HepG2 (cell line): ENCODE measurements around the gene ADGRV1. TPM values are rescaled to one million over a fixed set of nuclear protein-coding genes. Genes with fewer than 3 reads are reported as not detected.

ENCODE experiments used
- ATRX ChIP-seq: sonication (generic); formaldehyde crosslinking; IDR thresholded peaks from 2 replicates; pipeline ENCODE4 v1.4.0; 2020; ENCODE audit warnings: missing genetic modification reagents, borderline replicate concordance
- CREM ChIP-seq, 2 experiments: sonication (generic) in 1 of 2; formaldehyde crosslinking in 1 of 2; IDR thresholded peaks; 2 replicates each; pipeline versions ENCODE4 v1.4.0 to v1.6.1; 2016 to 2020; ENCODE audit warnings: antibody characterized with exemption in 1 of 2, mild to moderate bottlenecking in 1 of 2, missing genetic modification reagents in 1 of 2
- ELF3 ChIP-seq: IDR thresholded peaks from 2 replicates; pipeline ENCODE4 v1.6.1; 2016; ENCODE audit warnings: missing genetic modification reagents, missing compliant biosample characterization
- FOXK2 ChIP-seq: fragments of 450-650 bp; IDR thresholded peaks from 2 replicates; pipeline ENCODE4 v1.6.1; 2016
- KLF15 ChIP-seq: sonication (generic); formaldehyde crosslinking; IDR thresholded peaks from 2 replicates; pipeline ENCODE4 v1.8.1; 2023; ENCODE audit warnings: borderline replicate concordance, mild to moderate bottlenecking, inconsistent platforms, missing genetic modification reagents, mixed read lengths
- MYC ChIP-seq: sonication (generic); formaldehyde crosslinking; IDR thresholded peaks from 2 replicates; pipeline ENCODE4 v1.9.0; 2021; ENCODE audit warnings: missing genetic modification reagents, borderline replicate concordance
- NFYC ChIP-seq: IDR thresholded peaks from 2 replicates; pipeline ENCODE4 v1.6.1; 2016; ENCODE audit warnings: missing genetic modification reagents, missing compliant biosample characterization
- NONO ChIP-seq, 2 experiments: fragments of 450-650 bp in 1 of 2; sonication (generic) in 1 of 2; formaldehyde crosslinking in 1 of 2; IDR thresholded peaks in 1 of 2; conservative IDR thresholded peaks in 1 of 2; 2 replicates each; pipeline versions ENCODE4 v1.6.1 to v1.8.0; 2017 to 2022; ENCODE audit warnings: mild to moderate bottlenecking in 1 of 2, missing genetic modification reagents in 1 of 2, moderate library complexity in 1 of 2
- POLR2G ChIP-seq: fragments of 200-400 bp; formaldehyde crosslinking; IDR thresholded peaks from 2 replicates; pipeline ENCODE4 v1.6.1; 2018; ENCODE audit warnings: mild to moderate bottlenecking, low read depth, low read length, moderate library complexity
- RAD51 ChIP-seq: fragments of 450-650 bp; IDR thresholded peaks from 2 replicates; pipeline ENCODE4 v1.6.1; 2016; ENCODE audit warnings: borderline replicate concordance
- TGIF2 ChIP-seq: IDR thresholded peaks from 2 replicates; pipeline ENCODE4 v1.6.1; 2016; ENCODE audit warnings: control low read depth, missing compliant biosample characterization
- ZNF33A ChIP-seq: sonication (generic); formaldehyde crosslinking; IDR thresholded peaks from 2 replicates; pipeline ENCODE4 v1.5.1; 2020; ENCODE audit warnings: missing genetic modification reagents, mild to moderate bottlenecking, moderate library complexity, borderline replicate concordance
- ZNF44 ChIP-seq: sonication (generic); formaldehyde crosslinking; IDR thresholded peaks from 2 replicates; pipeline ENCODE4 v1.5.1; 2020; ENCODE audit warnings: mild to moderate bottlenecking, missing genetic modification reagents
- ZNF501 ChIP-seq: sonication (generic); formaldehyde crosslinking; IDR thresholded peaks from 2 replicates; pipeline ENCODE4 v1.5.1; 2020; ENCODE audit warnings: mild to moderate bottlenecking, moderate library complexity, missing genetic modification reagents
- ZNF615 ChIP-seq: sonication (generic); formaldehyde crosslinking; IDR thresholded peaks from 2 replicates; pipeline ENCODE4 v1.5.0; 2020; ENCODE audit warnings: mild to moderate bottlenecking, missing genetic modification reagents, borderline replicate concordance
- ZNF891 ChIP-seq: sonication (generic); formaldehyde crosslinking; IDR thresholded peaks from 2 replicates; pipeline ENCODE4 v1.5.0; 2020; ENCODE audit warnings: mild to moderate bottlenecking, missing genetic modification reagents
- polyA plus RNA-seq, 8 experiments: library from polyadenylated mRNA; depleted of rRNA in 3 of 8; stranded (reverse) in 7 of 8; unstranded in 1 of 8; fragments of >200 nt; fragmentation: Illumina TruSeq in 4 of 8; extraction: Trizol in 4 of 8; gene quantifications; 2 replicates each; pipeline versions ENCODE4 v1.2.1 to v1.2.3, GENCODE V29; 2011 to 2016; ENCODE audit warnings: low read depth in 4 of 8, missing spikeins in 1 of 8, mixed read lengths in 1 of 8; ENCODE audit not compliant: insufficient read depth in 1 of 8
- total RNA-seq, 5 experiments: library from RNA; depleted of rRNA; stranded (reverse); fragments of >200 nt; fragmentation: Illumina TruSeq; extraction: Trizol; gene quantifications; 2 replicates each; pipeline ENCODE4 v1.2.3, GENCODE V29; 2016; ENCODE audit warnings: low read depth in 1 of 5
- TF ChIP-seq, protein P1 (sequence below): IDR thresholded peaks from 2 replicates; pipeline ENCODE4 v1.6.1; 2016; ENCODE audit warnings: mild to moderate bottlenecking, missing biosample characterization, missing genetic modification reagents
- TF ChIP-seq, protein P2 (sequence below): sonication (generic); formaldehyde crosslinking; IDR thresholded peaks from 2 replicates; pipeline ENCODE4 v1.4.0; 2020; ENCODE audit warnings: missing genetic modification reagents, mild to moderate bottlenecking, borderline replicate concordance

ADGRV1 gene
- total and polyA plus RNA-seq, 2 of the 13 experiments (the other 11 are each of a cell fraction or from before 2014, with no cell fraction given) = 1.7 to 3.9 TPM

DNA sequence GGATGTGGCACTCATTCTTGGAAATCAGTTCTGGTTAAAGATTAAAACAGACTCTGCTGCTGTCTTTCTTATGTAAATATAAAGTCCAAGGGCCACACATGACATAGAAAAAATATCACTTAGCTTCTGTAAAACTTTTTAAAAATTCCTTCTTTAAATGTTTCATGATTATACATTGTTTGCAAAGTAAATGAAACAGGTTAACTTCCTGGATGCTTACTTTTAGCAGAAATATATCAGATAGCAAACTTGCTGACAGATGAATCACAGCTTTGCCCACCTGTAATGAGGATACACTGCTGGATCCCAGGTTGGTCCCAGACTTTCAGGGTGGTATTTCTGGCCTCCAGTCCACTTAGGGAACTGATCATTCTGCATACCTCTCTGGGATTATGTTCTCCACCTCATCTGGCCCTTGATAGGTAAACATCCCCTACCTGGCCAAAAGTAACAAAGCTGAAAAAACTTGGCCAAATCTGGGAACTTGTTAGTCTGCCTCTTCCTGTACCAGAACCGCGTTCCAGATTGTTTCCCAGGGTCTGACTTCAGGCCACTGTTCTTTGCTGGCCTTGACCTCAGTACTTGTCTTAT is 340.5 kb downstream of the ADGRV1 start (continued):
- TF ChIP-seq KLF15 = no peak
- TF ChIP-seq ELF3 (CRISPR knock-in tag) = peak; percentile 85
- TF ChIP-seq CREM (IDR thresholded peaks at IDR 0.05) = peak; percentile 44; the same call in 1 of the 2 replicates
- no peak for TF ChIP-seq CREM (CRISPR knock-in tag; IDR thresholded peaks at IDR 0.05)
- TF ChIP-seq RAD51 = no peak
- no peak for TF ChIP-seq ZNF891 (CRISPR knock-in tag)
- TF ChIP-seq ZNF615 = no peak
- no peak for TF ChIP-seq ZNF33A (CRISPR knock-in tag)
- no peak for TF ChIP-seq TGIF2 (CRISPR knock-in tag)
- TF ChIP-seq FOXK2 = no peak
- TF ChIP-seq, protein P1, sequence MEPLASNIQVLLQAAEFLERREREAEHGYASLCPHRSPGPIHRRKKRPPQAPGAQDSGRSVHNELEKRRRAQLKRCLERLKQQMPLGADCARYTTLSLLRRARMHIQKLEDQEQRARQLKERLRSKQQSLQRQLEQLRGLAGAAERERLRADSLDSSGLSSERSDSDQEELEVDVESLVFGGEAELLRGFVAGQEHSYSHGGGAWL (CRISPR knock-in tag) = no peak
- no peak for TF ChIP-seq NFYC (CRISPR knock-in tag)
- TF ChIP-seq ZNF44 (CRISPR knock-in tag) = no peak
- no peak for TF ChIP-seq ZNF501 (CRISPR knock-in tag)
- TF ChIP-seq, protein P2, sequence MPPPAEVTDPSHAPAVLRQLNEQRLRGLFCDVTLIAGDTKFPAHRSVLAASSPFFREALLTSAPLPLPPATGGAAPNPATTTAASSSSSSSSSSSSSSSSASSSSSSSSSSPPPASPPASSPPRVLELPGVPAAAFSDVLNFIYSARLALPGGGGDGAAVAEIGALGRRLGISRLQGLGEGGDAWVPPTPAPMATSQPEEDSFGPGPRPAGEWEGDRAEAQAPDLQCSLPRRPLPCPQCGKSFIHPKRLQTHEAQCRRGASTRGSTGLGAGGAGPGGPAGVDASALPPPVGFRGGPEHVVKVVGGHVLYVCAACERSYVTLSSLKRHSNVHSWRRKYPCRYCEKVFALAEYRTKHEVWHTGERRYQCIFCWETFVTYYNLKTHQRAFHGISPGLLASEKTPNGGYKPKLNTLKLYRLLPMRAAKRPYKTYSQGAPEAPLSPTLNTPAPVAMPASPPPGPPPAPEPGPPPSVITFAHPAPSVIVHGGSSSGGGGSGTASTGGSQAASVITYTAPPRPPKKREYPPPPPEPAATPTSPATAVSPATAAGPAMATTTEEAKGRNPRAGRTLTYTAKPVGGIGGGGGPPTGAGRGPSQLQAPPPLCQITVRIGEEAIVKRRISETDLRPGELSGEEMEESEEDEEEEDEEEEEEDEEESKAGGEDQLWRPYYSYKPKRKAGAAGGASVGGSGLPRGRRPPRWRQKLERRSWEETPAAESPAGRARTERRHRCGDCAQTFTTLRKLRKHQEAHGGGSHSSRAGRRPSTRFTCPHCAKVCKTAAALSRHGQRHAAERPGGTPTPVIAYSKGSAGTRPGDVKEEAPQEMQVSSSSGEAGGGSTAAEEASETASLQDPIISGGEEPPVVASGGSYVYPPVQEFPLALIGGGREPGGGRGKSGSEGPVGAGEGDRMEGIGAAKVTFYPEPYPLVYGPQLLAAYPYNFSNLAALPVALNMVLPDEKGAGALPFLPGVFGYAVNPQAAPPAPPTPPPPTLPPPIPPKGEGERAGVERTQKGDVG (CRISPR knock-in tag) = no peak
- no peak for TF ChIP-seq ATRX (CRISPR knock-in tag)
- no peak for TF ChIP-seq NONO (IDR thresholded peaks at IDR 0.05)
- TF ChIP-seq NONO (CRISPR knock-in tag; conservative IDR thresholded peaks at IDR 0.05) = no peak
- no peak for TF ChIP-seq MYC (CRISPR knock-in tag)
- no peak for TF ChIP-seq POLR2G
- TF ChIP-seq, all 625 proteins: peak for 75
